ENCODE measurements around the gene RAET1L.
"Not testable (repeated sequence)": the region's sequence is repeated elsewhere in the genome, so short reads cannot be mapped to it uniquely, and the experiment has no call there.

RAET1L gene

DNA sequence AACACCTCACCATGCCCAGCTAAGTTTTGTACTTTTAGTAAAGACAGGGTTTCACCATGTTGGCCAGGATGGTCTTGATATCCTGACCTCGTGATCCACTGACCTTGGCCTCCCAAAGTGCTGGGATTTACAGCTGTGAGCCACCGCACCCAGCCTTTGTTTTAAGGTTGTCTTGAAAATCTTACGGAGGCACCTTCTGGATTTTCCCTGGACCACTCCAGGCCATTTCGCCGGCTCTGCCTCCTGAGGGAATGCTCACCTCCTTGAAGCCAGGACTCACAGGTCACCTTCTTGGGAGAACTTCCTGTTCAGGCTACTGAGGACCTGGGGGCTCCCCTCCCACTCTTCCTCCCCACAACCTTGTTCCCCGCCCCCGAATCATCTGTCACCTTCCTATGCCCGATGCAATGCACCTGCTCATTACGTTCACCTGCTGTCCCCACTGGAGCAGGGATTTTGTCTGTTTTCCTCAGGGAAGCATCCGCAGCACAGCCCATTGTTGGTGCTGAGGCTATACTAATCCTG, 19.4 kb upstream of the RAET1L start:
- DNase-seq (ENCODE audit: low read depth in 2 of 2), result no peak

DNA sequence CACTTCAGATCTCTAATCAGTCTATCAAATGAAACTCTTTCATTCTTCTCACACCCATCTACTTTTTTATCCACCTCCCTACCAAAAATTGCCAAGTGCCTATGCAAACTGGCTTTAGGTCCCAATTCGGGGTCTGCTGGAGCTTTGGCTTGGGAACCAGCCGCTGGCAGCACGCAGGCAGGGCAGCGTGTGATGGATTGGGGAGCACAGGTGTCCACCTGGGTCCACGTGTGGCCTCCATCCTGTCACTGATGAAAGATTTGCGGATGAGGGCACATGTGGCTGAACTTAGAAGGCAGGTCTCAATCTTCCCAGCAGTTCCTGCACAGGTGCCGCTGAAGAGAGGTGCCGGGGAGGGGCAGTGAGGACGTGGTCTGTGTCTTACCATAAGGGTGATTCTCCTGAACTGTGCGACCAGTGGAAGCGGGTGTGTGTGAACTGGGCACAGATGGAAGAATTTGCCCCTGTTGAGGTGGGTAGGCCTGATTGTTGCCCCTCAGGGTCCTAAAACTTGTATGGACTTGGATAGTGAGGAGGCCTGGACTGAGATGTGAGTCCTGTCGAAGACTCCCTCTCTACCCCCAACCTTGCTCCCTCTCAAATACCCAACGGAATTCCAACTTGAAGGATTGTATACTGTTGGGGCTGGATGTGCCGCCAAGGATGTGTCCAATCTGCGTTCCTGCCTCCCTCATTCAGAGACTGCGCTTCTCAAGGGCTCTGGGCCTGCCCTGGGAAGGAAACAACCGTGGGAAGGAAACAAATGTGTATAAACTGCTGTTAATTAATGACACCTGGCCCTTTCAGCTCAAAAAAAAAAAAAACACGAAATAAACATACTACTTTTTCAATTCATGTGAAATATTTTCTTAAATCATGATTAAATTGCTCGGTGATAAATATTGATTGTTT, 18.4 kb upstream of the RAET1L start:
- DNase-seq (ENCODE audit: low read depth in 2 of 2), result no peak

DNA sequence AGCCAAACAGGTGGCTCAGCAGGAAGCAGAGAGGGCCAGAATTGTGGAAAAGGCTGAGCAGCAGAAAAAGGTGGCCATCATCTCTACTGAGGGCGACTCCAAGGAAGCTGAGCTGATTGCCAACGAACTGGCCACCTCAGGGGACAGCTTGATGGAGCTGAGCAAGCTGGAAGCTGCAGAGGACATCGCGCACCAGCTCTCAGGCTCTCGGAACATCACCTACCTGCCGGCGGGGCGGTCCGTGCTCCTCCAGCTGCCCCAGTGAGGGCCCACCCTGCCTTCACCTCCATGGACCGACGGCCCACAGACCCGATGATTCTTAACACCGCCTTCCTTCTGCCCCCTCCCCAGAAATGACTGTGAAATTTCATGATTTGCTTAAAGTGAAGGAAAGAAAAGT, 17.8 kb upstream of the RAET1L start:
- DNase-seq (ENCODE audit: low read depth in 2 of 2), result no peak

DNA sequence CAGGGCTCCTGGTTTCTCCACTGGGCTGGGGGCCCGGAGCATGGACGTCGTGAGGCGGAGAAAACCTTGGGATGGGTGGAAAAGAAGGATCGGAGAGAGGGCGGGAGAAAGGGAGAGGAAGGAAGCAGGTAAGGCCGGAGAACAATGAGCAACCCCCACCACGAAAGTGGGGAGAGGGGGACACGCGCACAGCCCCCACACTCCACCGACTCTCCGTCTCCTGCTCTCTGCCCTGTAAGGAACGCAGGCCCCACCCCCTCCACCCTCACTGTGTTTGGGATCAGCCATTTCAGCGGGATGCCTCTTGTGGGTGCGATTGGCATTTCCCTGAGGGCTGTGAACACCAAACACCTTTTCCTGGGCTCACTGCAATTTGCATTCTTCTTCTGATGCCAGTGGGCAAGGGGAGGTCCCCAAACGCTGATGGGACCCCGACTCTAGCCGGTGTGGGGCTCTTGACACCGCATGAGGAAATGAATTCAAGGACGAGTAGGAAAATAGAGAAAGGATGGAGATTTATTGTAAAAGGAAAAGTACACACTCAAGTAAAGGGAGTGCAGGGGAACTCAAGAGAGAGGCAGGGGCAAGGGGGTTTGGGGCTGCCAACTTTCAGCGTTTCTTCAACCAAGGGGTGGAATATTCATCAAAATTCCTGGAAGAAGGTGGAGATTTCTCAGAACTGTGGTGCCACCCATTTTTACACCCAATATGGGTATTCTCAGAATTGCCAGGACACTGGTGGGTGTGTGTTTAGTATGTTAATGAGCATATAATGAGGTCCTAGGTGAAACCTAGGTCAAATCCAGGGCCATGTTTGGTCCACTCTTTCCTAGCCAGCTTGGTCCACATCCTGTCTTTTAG, 13.1 kb upstream of the RAET1L start:
- DNase-seq (ENCODE audit: low read depth in 2 of 2), result no peak

DNA sequence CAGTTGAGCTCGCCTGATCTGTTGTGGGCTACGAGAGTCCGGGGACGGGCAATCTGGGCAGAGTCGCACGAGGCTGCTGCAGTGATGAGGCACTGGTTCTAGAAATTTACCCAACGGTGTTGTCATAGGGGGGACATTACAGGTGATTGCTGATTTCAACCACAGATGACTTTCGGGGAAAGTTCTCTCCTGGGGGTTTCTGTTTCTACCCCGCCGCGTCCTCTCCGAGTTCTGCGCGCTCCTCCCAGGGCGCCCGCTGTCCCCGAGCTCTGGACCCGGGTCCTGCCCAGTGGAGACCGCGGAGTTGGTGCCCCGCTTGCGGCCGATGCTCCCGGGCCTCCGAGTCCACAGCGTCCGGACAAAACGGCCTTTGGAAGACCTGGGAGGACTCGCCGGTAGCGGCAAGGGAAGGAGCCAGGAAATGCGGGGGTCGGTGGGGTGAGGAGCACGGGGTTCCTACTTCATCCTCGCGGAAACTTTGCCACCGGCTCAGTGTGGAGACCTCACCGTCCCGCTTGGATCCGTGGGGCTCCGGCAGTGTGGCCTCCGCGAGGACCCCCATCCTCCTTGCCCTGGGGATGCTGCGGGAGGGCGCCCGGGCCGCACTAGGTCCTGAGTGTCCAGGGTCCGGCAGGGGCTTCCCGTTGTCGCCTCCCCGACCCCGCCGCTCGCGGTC, 12.3 kb upstream of the RAET1L start:
- DNase-seq (ENCODE audit: low read depth in 2 of 2), result no peak

DNA sequence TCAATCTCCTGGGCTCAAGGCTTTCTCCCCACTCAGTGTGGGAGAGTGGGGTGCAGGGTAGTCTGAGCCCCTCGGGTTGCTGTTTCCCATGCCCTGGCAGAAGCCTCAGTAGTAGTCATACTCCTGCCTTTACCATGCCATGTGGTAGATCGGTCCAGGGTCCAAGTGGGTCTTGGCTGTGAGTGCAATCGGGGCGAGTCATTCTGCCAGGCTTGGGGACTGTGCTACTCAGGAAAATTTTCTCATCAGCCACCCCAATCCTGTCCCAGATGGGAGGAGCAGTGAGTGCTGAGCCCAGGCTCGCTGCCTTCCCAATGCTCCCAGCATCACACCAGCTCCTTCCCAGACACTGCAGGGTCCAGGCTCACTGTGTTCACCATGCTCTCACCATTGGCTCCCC, 10.7 kb upstream of the RAET1L start:
- DNase-seq (ENCODE audit: low read depth in 2 of 2), result no peak

DNA sequence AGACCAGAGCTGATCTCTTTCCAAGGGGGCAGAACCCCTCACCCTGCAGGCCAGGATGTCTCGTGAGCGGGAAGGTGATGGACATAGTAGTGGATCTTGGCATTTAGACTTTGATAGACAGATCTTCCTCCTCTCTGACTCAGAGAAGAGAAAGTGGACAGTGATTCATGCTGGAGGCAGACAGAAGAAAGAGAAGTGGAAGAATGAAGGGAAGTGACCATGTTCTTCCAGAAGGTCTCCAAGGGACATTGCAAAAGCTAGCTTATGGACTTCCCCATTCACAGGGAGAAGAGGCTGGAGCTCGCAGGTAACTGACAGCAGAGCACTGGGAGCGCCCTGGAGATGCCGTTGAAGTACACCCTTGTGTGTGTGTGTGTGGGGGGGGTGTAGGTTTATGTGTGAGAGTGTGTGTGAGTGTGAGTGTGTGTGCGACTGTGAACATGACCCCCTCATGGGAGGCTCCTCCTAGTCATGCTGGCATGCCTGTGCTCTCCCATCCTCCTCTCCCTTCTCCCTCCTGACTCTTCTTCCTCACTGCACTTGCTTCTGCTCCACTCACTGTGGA, 8.0 kb upstream of the RAET1L start:
- DNase-seq (ENCODE audit: low read depth in 2 of 2), result no peak

DNA sequence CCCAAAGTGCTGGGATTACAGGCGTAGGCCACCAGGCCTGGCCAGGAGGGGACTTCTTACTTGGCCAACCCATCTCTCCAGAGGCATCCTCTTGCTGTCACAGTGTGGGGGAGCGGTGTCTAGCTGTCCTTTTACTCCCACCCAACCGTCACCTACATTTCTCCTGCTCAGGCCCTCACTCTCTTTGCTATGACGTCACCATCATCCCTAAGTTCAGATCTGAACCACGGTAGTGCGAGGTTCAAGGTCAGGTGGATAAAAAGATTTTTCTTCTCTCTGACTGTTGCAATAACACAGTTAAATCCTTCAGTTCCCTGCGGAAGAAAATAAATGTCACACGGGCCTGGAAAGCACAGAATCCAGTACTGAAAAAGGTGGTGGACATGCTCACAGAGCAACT, 7.3 kb upstream of the RAET1L start:
- no peak for DNase-seq (ENCODE audit: low read depth in 2 of 2)

DNA sequence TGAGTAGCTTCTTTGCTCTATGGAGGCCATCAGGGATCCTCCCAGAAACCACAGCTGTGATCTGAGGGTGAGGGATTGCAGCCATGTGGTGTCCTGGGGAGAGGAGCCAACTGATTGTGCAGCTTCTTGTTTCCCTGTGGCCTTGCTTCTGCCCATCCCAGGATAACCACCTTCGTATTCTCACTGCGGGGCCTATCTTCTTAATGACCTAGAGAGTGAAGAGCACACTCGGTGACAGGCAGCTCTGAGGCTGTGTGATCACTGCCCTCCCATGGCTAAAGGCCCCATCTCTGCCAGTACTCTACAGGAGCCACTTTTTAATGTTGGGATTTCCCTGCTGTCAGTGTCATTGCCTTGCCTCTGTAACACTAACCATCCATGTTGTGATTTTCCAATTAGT, 5.3 kb upstream of the RAET1L start:
- no peak for DNase-seq (ENCODE audit: low read depth in 2 of 2)

DNA sequence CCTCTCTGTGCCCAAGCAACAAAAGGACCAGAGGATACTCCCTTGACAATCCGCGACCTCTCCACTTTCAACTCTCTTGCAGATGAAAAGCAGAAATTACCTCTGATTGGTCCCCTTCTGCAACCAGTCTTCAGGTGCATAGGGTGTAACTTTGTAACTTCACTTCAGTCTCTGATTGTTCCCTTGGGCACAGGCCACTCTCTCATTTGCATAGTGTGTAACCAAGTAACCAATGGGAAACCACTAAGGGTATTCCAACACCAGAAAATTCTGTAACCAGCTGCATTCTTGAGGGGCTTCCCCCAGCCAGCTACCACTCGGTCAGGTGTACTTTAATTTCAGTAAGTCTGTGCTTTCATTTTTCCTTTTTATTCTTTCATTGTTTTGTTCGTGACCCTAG, 4.4 kb upstream of the RAET1L start:
- DNase-seq (ENCODE audit: low read depth in 2 of 2), result no peak

DNA sequence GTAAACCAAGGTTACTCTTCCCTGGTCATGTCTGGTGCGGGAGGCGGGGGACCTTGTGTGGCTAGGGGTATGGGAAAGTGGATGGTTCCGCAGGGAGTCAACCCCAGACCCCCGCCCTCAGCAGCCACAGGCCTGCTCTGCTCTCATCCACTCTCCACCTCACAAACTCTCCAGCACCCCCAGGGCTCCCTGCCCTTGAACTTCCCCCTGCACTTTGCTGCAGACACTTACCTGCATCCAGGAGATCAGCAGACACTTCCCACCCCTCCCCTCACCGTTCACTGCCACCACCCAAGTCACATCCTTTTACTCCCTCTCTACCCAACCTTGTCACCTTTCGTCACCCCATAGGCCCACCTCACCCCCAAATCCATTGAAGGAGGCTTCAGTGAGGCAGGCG, 3.9 kb upstream of the RAET1L start:
- DNase-seq (ENCODE audit: low read depth in 2 of 2), result no peak

DNA sequence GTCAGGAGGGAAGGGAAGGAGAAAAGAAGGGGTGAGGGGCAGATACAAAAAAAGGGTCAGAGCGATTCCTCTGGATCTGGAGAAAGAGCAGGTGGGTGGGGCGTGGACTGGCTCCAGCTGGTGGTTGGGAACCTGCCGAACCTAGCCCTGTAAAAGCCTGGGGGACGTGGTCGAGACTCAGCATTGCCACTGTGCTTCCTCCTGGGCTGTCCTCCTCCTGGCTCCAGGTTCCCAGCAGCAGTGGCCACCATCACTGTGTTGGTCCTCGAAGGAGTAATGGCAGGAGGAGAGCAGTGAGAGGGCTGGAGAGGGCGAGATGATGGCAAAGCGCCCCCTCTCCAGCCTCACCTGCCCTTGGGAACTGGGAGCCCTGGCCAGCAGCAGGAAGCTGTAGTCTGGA, 3.5 kb upstream of the RAET1L start:
- DNase-seq (ENCODE audit: low read depth in 2 of 2), result no peak

DNA sequence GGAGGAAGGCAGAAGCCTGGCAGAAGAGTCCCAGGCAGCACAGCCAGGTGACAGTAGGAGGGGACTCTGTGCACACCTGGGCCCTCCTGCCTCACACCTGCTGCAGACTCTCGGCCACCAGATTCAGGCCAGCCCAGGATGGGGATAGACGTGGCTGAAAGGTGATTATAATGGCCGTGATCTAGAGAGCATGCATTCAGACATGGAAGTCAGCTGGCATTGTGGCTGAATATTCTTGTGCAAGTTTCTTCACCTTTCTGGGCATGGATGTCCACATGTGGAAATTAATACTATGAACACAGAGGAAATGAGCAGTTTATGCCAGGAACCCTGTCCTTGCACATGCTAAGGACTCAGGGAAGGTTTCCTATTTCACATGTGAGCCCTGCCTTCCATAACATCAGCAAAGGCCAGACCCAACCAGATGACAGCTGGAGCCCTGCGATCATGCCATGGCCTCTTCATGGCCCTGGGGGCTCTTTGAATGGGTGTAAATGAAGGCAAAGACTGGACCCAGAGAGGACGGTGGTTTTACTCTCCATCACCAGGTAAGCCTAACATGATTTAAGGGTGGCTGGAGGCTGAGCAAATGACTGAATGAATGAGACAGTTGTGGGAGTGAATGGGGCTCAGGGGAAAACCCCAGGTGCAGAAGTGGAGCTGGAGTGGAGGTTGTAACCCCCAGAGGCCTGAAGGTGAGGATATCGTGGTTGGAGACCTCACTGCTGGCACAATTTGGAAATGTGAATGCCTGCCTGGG, 2.7 kb upstream of the RAET1L start:
- no peak for DNase-seq (ENCODE audit: low read depth in 2 of 2)

DNA sequence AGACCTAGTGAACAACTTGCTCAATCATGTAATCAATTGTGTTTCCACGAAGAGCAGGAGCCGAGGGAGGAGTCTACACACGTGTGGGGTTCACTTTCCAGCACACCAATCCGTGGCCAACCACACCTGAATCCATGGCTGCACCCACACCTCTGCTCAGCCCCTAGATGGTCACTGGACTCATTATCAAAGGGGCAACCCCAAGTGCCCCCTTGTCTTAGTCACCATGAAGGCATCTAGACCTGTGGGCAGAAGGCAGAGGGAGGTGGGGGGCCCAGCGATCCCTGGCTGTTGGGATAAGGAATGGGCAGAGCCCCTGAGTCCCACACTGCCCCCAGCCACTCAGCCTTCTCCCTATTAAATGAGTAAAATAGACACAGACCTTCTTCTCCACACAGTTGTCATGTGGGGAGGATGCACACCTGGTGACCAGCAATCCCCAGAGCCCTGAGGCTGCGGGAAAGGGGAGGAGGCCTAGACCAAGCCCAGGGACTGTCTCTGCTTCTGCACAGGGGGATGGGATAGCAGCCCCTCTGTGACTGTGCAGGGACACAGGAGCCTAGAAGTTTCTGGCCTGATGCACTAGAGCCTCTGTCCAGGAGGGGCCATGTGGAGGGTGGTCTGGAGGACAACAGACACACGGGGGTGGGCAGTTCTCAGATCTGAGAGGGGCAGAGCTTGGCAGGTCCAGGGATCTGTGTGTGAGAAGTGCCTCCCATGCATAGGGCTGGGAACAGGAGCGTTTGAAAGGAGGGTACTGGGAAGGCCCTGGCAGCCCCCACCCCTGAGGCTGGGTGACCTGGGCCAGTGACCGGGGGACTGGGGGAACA, 1.9 kb upstream of the RAET1L start:
- DNase-seq (ENCODE audit: low read depth in 2 of 2), result no peak

DNA sequence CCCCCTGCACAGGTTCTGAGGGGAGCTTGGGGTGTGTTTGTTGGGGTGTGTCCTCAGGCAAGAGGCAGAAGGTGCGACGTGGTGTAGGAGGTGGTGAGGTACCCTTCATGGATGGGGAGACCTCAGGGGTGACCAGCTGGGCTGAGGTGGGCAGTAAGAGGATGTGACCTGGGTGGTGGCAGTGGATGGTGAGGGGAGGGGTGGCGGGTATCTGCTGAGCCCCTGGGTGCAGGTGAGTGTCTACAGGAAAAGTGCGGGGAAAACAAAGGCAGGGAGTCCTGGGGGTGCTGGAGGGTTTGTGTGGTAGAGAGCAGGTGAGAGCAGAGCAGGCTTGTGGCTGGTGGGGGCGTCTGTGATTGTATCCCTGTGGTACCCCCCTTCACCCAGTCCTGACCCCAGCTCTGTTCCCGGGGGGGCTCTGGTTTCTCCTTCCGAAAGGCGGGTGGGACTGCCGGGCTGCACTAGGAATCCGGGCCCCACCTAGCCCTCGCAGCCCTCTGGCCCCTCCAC, 631 bp downstream of the RAET1L start:
- DNase-seq (ENCODE audit: low read depth in 2 of 2), result no peak

DNA sequence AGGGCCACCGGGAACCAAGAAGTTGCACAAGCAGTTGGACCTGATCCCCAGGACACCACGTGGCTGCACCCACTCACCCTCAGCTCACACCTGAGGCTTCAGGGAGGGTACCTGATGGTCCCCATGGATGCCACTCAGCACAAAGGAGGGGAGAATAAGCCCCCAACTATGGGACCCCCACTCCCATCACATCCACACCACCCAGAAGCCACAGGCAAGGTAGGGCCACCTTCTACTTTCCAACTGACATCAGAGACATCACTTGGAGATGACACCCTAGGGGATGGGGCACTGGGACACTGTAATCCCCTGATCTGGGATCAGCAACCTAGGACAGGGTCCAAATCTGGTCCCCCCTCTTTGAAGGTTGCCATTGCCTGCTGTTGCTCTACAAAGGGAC, 1.3 kb downstream of the RAET1L start:
- DNase-seq (ENCODE audit: low read depth in 2 of 2), result not testable (repeated sequence)

DNA sequence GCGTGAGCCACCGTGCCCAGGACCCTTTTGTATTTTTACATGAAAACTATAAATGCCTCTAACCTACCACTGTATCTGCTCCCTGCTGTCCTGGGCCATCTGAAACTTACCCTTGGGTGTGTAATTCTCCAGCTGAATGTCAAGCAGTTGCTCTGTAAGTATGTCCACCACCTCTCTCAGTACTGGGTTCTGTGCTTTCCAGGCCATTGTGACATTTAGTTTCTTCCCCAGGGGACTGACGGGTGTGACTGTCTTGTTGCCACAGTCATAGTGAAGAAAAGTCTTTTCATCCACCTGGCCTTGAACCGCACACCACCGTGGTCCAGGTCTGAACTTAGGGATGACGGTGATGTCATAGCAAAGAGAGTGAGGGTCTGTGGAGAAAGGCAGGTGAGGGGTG, 3.5 kb downstream of the RAET1L start:
- DNase-seq (ENCODE audit: low read depth in 2 of 2), result not testable (repeated sequence)

DNA sequence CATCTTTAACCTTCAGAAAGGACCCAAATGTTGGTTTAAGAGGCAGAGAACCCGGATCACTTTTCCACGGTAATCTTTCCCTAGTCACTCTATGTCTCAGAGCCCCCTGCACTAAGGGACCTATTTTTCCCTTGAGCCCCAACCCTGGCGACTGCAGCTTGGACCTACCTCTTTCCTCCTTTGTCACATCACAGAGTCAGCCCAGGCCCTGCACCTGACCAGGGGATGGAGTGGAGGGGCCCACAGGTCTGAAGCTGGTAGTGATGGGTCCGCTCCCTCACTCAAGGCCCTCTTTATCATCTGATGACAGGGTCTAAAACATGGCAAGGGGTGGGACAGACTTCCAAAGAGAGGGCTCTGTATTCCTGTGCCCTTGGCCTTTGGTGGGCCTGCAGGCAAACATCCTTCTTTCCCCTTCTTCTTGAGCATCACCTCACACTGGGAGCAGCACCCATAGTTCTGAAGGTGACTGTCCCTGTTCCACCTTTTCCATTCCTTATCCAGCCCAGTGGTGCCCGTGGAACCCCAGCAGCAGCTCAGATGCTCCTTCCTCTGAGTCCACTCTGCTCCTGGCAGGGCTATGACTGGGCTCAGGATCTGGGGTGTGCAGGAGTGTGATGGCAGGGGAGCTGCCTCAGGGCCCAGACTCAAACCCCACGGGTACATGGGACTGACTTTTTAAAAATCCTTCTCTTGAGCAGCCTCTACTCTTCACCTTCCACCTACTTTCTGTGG, 6.3 kb downstream of the RAET1L start:
- no peak for DNase-seq (ENCODE audit: low read depth in 2 of 2)

DNA sequence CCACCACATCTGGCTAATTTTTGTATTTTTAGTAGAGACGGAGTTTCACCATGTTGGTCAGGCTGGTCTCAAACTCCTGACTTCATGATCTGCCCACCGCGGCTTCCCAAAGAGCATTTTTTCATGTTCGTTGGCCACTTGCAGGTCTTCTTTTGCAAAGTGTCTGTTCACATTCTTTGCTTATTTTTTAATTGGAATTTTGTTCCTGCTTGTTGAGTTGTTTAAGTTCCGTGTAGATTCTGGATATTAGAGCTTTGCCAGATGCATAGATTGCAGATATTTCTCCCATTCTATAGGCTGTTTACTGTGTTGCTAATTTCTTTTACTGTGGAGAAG, 8.2 kb downstream of the RAET1L start:
- not testable (repeated sequence) for DNase-seq (ENCODE audit: low read depth in 2 of 2)

All from activated CD4-positive, alpha-beta T cell treated with anti-CD3 and anti-CD28 coated beads for 24 hours (primary cell).